ENCODE measurements around the gene MAN1A2.
"Not testable (repeated sequence)": the region's sequence is repeated elsewhere in the genome, so short reads cannot be mapped to it uniquely, and the experiment has no call there.

The MAN1A2 gene

GRCh38 chr1:117367046-117368025 is at the start of gene MAN1A2:
TSS of gene MAN1A2 (plus strand) at chr1:117367449. CDS start at chr1:117368184, 735 bp downstream.
- DNase-seq: peak; percentile 89

- DNase-seq: no peak
These were observed 49.2 kb upstream of the MAN1A2 start for GRCh38 chr1:117318011-117318410.

- DNase-seq: no peak
These were observed 48.8 kb upstream of the MAN1A2 start for GRCh38 chr1:117318426-117318825.

- DNase-seq: no peak
These were observed 46.7 kb upstream of the MAN1A2 start for GRCh38 chr1:117320515-117320914.

- no peak for DNase-seq
These were observed 45.3 kb upstream of the MAN1A2 start for GRCh38 chr1:117321680-117322609.

GRCh38 chr1:117324357-117324756 is 42.9 kb upstream of the MAN1A2 start:
- no peak for DNase-seq

- DNase-seq: not testable (repeated sequence)
These were observed 41.2 kb upstream of the MAN1A2 start for GRCh38 chr1:117326035-117326434.

- DNase-seq: no peak
These were observed 40.2 kb upstream of the MAN1A2 start for GRCh38 chr1:117327011-117327410.

GRCh38 chr1:117335376-117336086 is 31.7 kb upstream of the MAN1A2 start:
- DNase-seq: no peak

GRCh38 chr1:117336088-117336817 is 31.0 kb upstream of the MAN1A2 start:
- no peak for DNase-seq

- no peak for DNase-seq
These were observed 27.2 kb upstream of the MAN1A2 start for GRCh38 chr1:117339866-117340700.

- DNase-seq: no peak
These were observed 26.1 kb upstream of the MAN1A2 start for GRCh38 chr1:117341123-117341522.

GRCh38 chr1:117342397-117342796 is 24.9 kb upstream of the MAN1A2 start:
- DNase-seq: no peak

GRCh38 chr1:117346206-117346928 is 20.9 kb upstream of the MAN1A2 start:
- DNase-seq: no peak

- no peak for DNase-seq
These were observed 19.3 kb upstream of the MAN1A2 start for GRCh38 chr1:117347907-117348306.

- DNase-seq: not testable (repeated sequence)
These were observed 14.6 kb upstream of the MAN1A2 start for GRCh38 chr1:117352695-117353094.

GRCh38 chr1:117357833-117358603 is 9.2 kb upstream of the MAN1A2 start:
- not testable (repeated sequence) for DNase-seq

- not testable (repeated sequence) for DNase-seq
These were observed 8.7 kb upstream of the MAN1A2 start for GRCh38 chr1:117358604-117358887.

GRCh38 chr1:117359561-117360289 is 7.5 kb upstream of the MAN1A2 start:
- no peak for DNase-seq

All from NK-92 treated with Interleukin-12 subunit alpha and Interleukin-12 subunit beta, amount 100 ng/mL, for 24 hours (cell line).